Chondrocyte (in vitro differentiated cells): ENCODE measurements around the gene APPBP2. TPM values are rescaled to one million over a fixed set of nuclear protein-coding genes. Genes with fewer than 3 reads are reported as not detected.
A peak's percentile ranks its signal among the peaks of the same experiment; 100 is the strongest.

ENCODE experiments used
- DNase-seq: peaks from one replicate; pipeline ENCODE4 v3.0.0; 2021; ENCODE audit warnings: mixed read lengths, low spot score
- H3K27ac Mint-ChIP-seq: one replicate; pipeline ENCODE4 v1.8.0; 2021; ENCODE audit warnings: mild to moderate bottlenecking, moderate library complexity, mixed read lengths; ENCODE audit not compliant: unreplicated experiment
- H3K27me3 Mint-ChIP-seq: 2 replicates; pipeline ENCODE4 v1.8.0; 2021; ENCODE audit warnings: low read depth, mixed read lengths
- H3K36me3 Mint-ChIP-seq: 2 replicates; pipeline ENCODE4 v1.8.0; 2021; ENCODE audit warnings: low read depth, mixed read lengths
- H3K4me1 Mint-ChIP-seq: 2 replicates; pipeline ENCODE4 v1.8.0; 2021; ENCODE audit warnings: low read depth, mild to moderate bottlenecking, mixed read lengths
- H3K4me3 Mint-ChIP-seq: one replicate; pipeline ENCODE4 v1.8.0; 2021; ENCODE audit warnings: mild to moderate bottlenecking, moderate library complexity, mixed read lengths; ENCODE audit not compliant: unreplicated experiment
- H3K9me3 Mint-ChIP-seq: 2 replicates; pipeline ENCODE4 v1.8.0; 2021; ENCODE audit warnings: low read depth, mixed read lengths
- CTCF ChIP-seq: fragments of 200-600 bp; sonication (generic); IDR thresholded peaks from 2 replicates; pipeline ENCODE4 v1.5.0; 2021; ENCODE audit warnings: antibody characterized with exemption, mild to moderate bottlenecking, moderate library complexity
- total RNA-seq: library from RNA; stranded (reverse); gene quantifications from 3 replicates; pipeline ENCODE4 v1.2.1, GENCODE V29; 2021

APPBP2 gene
- total RNA-seq, 1 donor from 2014 or later = 51.1 TPM

GRCh38 chr17:60395508-60396065 lies 130.5 kb downstream of the APPBP2 start:
- no peak for DNase-seq
- no peaks in the 10 kb centered on the region for H3K36me3 Mint-ChIP-seq
- H3K4me1 Mint-ChIP-seq = peaks cover 14% of the 10 kb centered on the region
- H3K9me3 Mint-ChIP-seq = no peaks in the 10 kb centered on the region
- no peak overlapping the region for H3K4me3 Mint-ChIP-seq
- H3K27ac Mint-ChIP-seq = no peak overlapping the region
- no peaks in the 10 kb centered on the region for H3K27me3 Mint-ChIP-seq
- no peak for TF ChIP-seq CTCF

- peaks cover 25% of the 10 kb centered on the region for H3K4me1 Mint-ChIP-seq
- no peaks in the 10 kb centered on the region for H3K27me3 Mint-ChIP-seq
- no peaks in the 10 kb centered on the region for H3K9me3 Mint-ChIP-seq
- TF ChIP-seq CTCF = no peak
- peak overlapping the region; percentile 57 for H3K27ac Mint-ChIP-seq
- DNase-seq = no peak
- H3K4me3 Mint-ChIP-seq = no peak overlapping the region
- no peaks in the 10 kb centered on the region for H3K36me3 Mint-ChIP-seq
These were observed 132.0 kb downstream of the APPBP2 start for GRCh38 chr17:60393840-60394723.

Other genes starting within 250 kb of the APPBP2 start
- gene USP32, start 134.1 kb downstream of the APPBP2 start, total RNA-seq = 35.2 to 42.2 TPM (median 41.1 TPM) in 3 replicates
- gene CHCT1, start 103.8 kb downstream of the APPBP2 start, total RNA-seq = not detected in 3 replicates
- gene PPM1D, start 74.0 kb upstream of the APPBP2 start, total RNA-seq = 11.9 to 13.3 TPM (median 13.1 TPM) in 3 replicates
- gene BCAS3, start 151.6 kb upstream of the APPBP2 start, total RNA-seq = 22.6 to 31.1 TPM (median 26.4 TPM) in 3 replicates